Measurements from ENCODE around the gene MCC. TPM values are rescaled to one million over a fixed set of nuclear protein-coding genes. Genes with fewer than 3 reads are reported as not detected.
A peak's percentile ranks its signal among the peaks of the same experiment; 100 is the strongest.
"Not testable (repeated sequence)": the region's sequence is repeated elsewhere in the genome, so short reads cannot be mapped to it uniquely, and the experiment has no call there.

MCC gene
- total RNA-seq, 1 donor from 2014 or later, result 29.4 TPM

- DNase-seq, result no peak
- no peak for ATAC-seq (ENCODE audit: poor library complexity)
- intact Hi-C loops (cut with DNase I), result no loop called here
Observed at GRCh38 chr5:113502073-113502472, 13.8 kb upstream of the MCC start.

- ATAC-seq (ENCODE audit: poor library complexity) (no peak), DNase-seq (no peak)
- intact Hi-C loops (cut with DNase I), result no loop called here
Observed at GRCh38 chr5:113495422-113495841, 7.2 kb upstream of the MCC start.

GRCh38 chr5:113493446-113493845, 5.2 kb upstream of the MCC start:
- no peak for ATAC-seq (ENCODE audit: poor library complexity)
- no peak for DNase-seq
- intact Hi-C loops (cut with DNase I), result no loop called here

GRCh38 chr5:113491022-113491421, 2.8 kb upstream of the MCC start:
- no peak for ATAC-seq (ENCODE audit: poor library complexity)
- intact Hi-C loops (cut with DNase I), result no loop called here
- no peak for DNase-seq

DNA sequence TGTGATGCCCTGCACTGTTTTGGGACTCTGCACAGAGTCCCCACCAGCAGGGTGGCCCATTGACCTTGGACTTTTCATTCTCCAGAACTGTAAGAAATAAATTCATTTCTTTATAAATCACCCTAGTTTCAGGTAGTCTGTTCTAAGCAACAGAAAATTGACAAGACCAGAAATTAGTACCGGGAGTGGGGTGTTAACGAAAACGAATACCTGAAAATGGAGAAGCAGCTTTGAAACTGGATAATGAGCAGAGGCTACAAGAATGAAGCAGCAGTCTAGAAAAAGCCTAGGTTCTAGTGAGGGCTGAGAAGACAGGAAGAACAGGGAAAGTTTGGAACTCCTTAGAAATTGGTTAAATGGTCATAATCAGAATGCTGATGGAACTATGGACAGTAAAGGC, 2.1 kb upstream of the MCC start:
- no peak for ATAC-seq (ENCODE audit: poor library complexity)

GRCh38 chr5:113489299-113489698, 1.0 kb upstream of the MCC start:
- DNase-seq, result no peak
- ATAC-seq (ENCODE audit: poor library complexity), result peak; percentile 47
- intact Hi-C loops (cut with DNase I), result no loop called here

More for the DNA sequence above, 2.1 kb upstream of the MCC start:
- no peak for DNase-seq
- intact Hi-C loops (cut with DNase I), result no loop called here

DNA sequence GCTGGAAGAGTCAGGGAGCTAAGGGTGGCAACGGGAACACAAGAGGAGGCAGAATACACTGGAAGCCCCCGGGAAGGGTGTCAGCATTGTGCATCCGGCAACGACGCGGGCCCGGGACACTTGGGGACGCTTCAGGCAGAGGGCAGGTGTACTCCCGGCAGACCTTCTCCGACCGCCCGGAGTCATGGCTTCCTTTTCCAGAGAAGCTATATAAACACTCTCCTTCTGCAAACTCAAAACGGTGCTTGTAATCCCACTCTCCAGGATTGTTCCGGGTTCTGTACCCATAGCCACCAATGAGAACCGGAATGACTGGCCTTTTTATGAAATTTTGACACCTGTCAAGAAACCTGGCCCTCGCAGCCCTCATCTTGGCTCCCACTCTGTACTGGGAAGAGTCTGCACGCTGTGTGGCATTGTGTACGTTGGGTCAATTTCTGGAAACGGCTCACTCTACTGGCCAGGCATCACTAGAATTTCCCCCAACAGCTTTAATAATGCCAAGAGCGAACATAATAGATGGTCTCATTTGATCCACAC, 462 bp upstream of the MCC start:
- DNase-seq (peak; percentile 42), ATAC-seq (ENCODE audit: poor library complexity) (peak; percentile 35)
- intact Hi-C loops (cut with DNase I), result no loop called here

DNA sequence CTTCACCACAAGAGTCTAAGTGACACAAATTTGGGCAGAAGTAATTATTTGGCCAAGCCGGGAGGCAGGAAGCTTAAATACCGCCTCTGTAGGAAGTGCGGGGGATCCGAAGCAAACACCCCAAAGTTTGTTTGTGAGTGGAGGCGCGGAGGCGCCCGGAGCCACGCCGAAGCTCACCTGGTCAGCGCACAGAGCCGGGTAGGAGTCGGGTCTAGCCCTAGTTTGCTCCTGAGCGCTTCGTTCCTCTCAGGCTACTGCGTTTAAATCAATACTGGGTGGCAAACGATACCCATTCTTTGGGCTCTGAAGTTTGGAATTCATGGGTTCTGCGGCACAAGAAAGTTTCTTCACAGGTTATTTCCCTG, 855 bp downstream of the MCC start:
- intact Hi-C loops (cut with DNase I), result no loop called here
- DNase-seq, result no peak
- peak; percentile 41 for ATAC-seq (ENCODE audit: poor library complexity)

GRCh38 chr5:113480243-113480642, 8.0 kb downstream of the MCC start:
- ATAC-seq (ENCODE audit: poor library complexity) (no peak), DNase-seq (no peak)
- intact Hi-C loops (cut with DNase I), result no loop called here

- DNase-seq (no peak), ATAC-seq (ENCODE audit: poor library complexity) (no peak)
- intact Hi-C loops (cut with DNase I), result no loop called here
Observed at GRCh38 chr5:113478691-113479090, 9.6 kb downstream of the MCC start.

- intact Hi-C loops (cut with DNase I), result no loop called here
- ATAC-seq (ENCODE audit: poor library complexity) (peak; percentile 49), DNase-seq (peak; percentile 41)
Observed at GRCh38 chr5:113474100-113474728, 14.0 kb downstream of the MCC start.

GRCh38 chr5:113463032-113463431, 25.2 kb downstream of the MCC start:
- ATAC-seq (ENCODE audit: poor library complexity) (no peak), DNase-seq (no peak)
- intact Hi-C loops (cut with DNase I), result no loop called here

GRCh38 chr5:113457106-113457505, 31.1 kb downstream of the MCC start:
- intact Hi-C loops (cut with DNase I); ATAC-seq (ENCODE audit: poor library complexity); DNase-seq: not testable (repeated sequence)

DNA sequence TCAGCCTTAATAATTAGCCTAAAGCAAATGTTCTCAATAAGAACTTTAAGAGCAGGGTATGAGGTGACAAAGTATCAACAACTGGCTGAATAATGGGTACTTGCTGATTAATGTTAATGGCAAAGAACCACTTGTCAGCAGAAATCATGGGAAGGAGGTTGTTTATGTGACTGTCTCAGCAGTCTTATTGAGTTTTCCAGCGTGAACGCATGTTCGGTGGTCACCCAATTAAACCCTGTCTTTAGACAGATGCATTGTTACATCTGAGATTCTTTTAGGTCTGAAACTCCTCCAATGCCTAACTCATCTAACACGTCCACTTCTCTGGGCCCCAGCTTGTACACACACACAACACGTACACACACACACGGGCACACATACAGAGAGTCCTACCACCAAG, 35.3 kb downstream of the MCC start:
- intact Hi-C loops (cut with DNase I), result no loop called here
- DNase-seq (no peak), ATAC-seq (ENCODE audit: poor library complexity) (no peak)

GRCh38 chr5:113451797-113452196, 36.5 kb downstream of the MCC start:
- ATAC-seq (ENCODE audit: poor library complexity) (no peak), DNase-seq (no peak)
- intact Hi-C loops (cut with DNase I), result no loop called here

DNA sequence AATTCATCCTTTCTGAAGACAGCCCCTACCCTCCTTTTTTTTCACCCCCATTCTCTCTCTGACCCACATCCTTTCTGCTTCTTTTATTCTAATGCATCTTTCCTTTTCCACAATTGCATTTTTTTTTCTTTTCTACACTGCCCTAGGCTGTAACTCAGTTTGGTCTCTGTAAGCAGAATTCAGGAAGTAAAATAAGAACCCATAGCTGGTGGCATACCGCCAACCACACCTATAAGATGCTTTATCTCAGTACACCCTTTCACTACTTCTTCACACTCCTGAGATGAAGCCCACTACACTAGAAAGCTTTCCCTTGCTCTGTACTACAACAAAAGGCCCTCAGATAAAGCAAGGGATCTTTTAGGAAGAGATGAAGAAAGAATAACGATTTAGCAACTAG, 37.3 kb downstream of the MCC start:
- intact Hi-C loops (cut with DNase I), result no loop called here
- no peak for DNase-seq
- ATAC-seq (ENCODE audit: poor library complexity), result no peak

- intact Hi-C loops (cut with DNase I), result no loop called here
- ATAC-seq (ENCODE audit: poor library complexity) (no peak), DNase-seq (no peak)
Observed at GRCh38 chr5:113450462-113450861, 37.8 kb downstream of the MCC start.

DNA sequence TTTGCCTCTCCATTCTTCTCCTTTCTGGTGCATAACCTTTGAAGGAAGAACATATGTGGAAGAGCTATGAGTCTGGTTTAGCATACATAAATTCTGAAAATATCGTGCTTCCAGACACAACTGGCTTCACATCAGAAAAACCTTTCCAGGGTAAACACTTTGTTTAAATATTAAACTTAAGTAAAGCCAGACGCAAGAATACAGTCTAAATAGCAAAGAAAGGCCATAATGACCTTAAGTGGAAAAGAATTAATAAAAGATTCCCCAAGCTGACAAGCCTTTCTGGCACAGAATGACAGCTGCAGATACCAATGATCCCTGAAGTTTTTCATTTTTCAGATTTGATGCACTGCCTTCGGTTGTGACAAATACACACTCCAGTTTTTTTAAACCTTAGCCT, 40.0 kb downstream of the MCC start:
- ATAC-seq (ENCODE audit: poor library complexity) (no peak), DNase-seq (no peak)
- intact Hi-C loops (cut with DNase I), result no loop called here

GRCh38 chr5:113447498-113448050, 40.7 kb downstream of the MCC start:
- intact Hi-C loops (cut with DNase I), result no loop called here
- ATAC-seq (ENCODE audit: poor library complexity) (no peak), DNase-seq (no peak)

DNA sequence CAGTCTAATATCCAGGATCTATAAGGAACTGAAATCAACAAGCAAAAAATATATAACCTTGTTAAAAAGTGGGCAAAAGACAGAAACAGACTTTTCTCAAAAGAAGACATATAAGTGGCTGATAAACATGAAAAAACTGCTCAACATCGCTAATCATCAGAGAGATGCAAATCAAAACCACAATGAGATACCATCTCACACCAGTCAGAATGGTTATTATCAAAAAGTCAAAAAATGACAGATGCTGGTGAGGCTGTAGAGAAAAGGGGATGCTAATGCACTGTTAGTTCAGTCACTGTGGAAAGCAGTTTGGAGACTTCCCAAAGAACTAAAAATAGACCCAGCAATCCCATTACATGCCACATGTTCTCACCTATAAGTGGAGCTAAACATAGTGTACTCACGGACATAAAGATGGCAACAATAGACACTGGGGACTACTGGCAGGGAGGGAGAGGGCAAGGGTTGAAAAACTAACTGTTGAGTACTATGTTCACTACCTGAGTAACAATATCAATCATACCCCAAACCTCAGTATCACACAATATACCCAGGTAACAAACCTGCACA, 41.8 kb downstream of the MCC start:
- intact Hi-C loops (cut with DNase I), result no loop called here
- DNase-seq (no peak), ATAC-seq (ENCODE audit: poor library complexity) (peak; percentile 96)

Measured in Right ventricle myocardium superior (tissue), 1 donor.